Loucy (cell line): ENCODE data around the gene NEK6.

Experiments used
- H2AFZ ChIP-seq: fragments of 200-600 bp; sonication (generic); 2 replicates; pipeline ENCODE4 v1.6.0; 2016; ENCODE audit warnings: antibody characterized with exemption, mild to moderate bottlenecking, low read length, moderate library complexity
- H3F3A ChIP-seq: fragments of 200-600 bp; 2 replicates; pipeline ENCODE4 v1.6.0; 2016; ENCODE audit warnings: antibody characterized with exemption, low read depth, mild to moderate bottlenecking
- H3K27me3 ChIP-seq: fragments of 200-600 bp; sonication (generic); 2 replicates; pipeline ENCODE4 v1.6.1; 2014; ENCODE audit warnings: low read length, mild to moderate bottlenecking; ENCODE audit not compliant: insufficient read depth, poor library complexity, severe bottlenecking
- H3K36me3 ChIP-seq: fragments of 200-600 bp; sonication (generic); 2 replicates; pipeline ENCODE4 v1.6.1; 2016; ENCODE audit warnings: low read length; ENCODE audit not compliant: insufficient read depth
- H3K4me1 ChIP-seq: fragments of 200-600 bp; sonication (generic); 2 replicates; pipeline ENCODE4 v1.5.1; 2014; ENCODE audit warnings: low read length, mild to moderate bottlenecking; ENCODE audit not compliant: insufficient read depth, poor library complexity, severe bottlenecking
- H3K4me2 ChIP-seq: fragments of 200-600 bp; sonication (generic); 2 replicates; pipeline ENCODE4 v1.6.0; 2014; ENCODE audit warnings: antibody characterized with exemption, low read length, low read depth, mild to moderate bottlenecking; ENCODE audit not compliant: poor library complexity, severe bottlenecking
- H3K4me3 ChIP-seq: fragments of 200-600 bp; sonication (generic); 2 replicates; pipeline ENCODE4 v1.5.1; 2014; ENCODE audit warnings: low read length, mild to moderate bottlenecking, mixed read lengths; ENCODE audit not compliant: poor library complexity, severe bottlenecking
- H3K79me2 ChIP-seq: fragments of 200-600 bp; sonication (generic); 2 replicates; pipeline ENCODE4 v1.6.1; 2014; ENCODE audit warnings: low read length; ENCODE audit not compliant: insufficient read depth
- H3K9ac ChIP-seq: fragments of 200-600 bp; sonication (generic); 2 replicates; pipeline ENCODE4 v1.6.0; 2014; ENCODE audit warnings: mild to moderate bottlenecking, low read depth, low read length, moderate library complexity; ENCODE audit not compliant: poor library complexity, severe bottlenecking
- H3K9me2 ChIP-seq: fragments of 200-600 bp; sonication (generic); replicated peaks from 2 replicates; pipeline ENCODE4 v1.6.1; 2016; ENCODE audit warnings: low read depth, low read length, mixed read lengths
- H3K9me3 ChIP-seq: fragments of 200-600 bp; sonication (generic); 2 replicates; pipeline ENCODE4 v1.6.1; 2014; ENCODE audit warnings: mild to moderate bottlenecking, antibody characterized with exemption, low read length, low read depth; ENCODE audit not compliant: insufficient read depth
- H4K20me1 ChIP-seq: fragments of 200-600 bp; sonication (generic); 2 replicates; pipeline ENCODE4 v1.6.0; 2014; ENCODE audit warnings: antibody characterized with exemption, low read length, mild to moderate bottlenecking; ENCODE audit not compliant: insufficient read depth, poor library complexity, severe bottlenecking
- CTCF ChIP-seq: fragments of 200-600 bp; sonication (generic); conservative IDR thresholded peaks from 2 replicates; pipeline ENCODE4 v1.5.1; 2014; ENCODE audit warnings: mild to moderate bottlenecking, antibody characterized with exemption, low read length
- EZH2phosphoT487 ChIP-seq: fragments of 200-600 bp; IDR thresholded peaks from 2 replicates; pipeline ENCODE4 v1.6.1; 2018; ENCODE audit warnings: antibody characterized with exemption, mild to moderate bottlenecking, moderate library complexity, borderline replicate concordance

The NEK6 gene

DNA sequence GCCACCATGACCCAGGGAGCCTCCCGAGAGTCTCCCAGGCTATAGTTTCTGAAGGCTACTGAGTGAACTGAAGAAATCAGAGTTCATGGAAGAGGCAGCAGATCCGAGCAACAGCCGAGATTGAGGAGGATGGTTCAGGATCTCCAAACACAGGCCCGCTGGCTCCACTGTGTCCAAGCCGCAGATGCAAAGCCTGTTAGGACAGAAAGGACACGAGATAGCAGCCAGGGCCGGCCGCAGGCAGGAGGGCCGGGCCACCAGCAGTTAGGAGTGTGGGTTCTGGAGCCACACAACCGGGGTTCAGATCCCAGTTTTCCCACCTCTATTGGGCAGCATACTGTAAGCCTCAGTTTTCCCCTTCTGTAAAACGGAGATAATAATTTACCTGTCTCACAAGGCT lies 27.7 kb downstream of the NEK6 start:
- Histone ChIP-seq H3K27me3 (no peaks in the 10 kb centered on the region), H3K4me1 (no peaks in the 10 kb centered on the region), H2AFZ (no peak overlapping the region), H3K9me2 (no peaks in the 10 kb centered on the region), H3K4me3 (no peak overlapping the region), H3K4me2 (no peak overlapping the region), H3K36me3 (no peaks in the 10 kb centered on the region), H3K79me2 (no peaks in the 10 kb centered on the region), H4K20me1 (no peaks in the 10 kb centered on the region), H3K9ac (no peak overlapping the region), H3F3A (no peaks in the 10 kb centered on the region), H3K9me3 (no peaks in the 10 kb centered on the region)
- TF ChIP-seq CTCF = no peak
- TF ChIP-seq EZH2phosphoT487 = no peak

DNA sequence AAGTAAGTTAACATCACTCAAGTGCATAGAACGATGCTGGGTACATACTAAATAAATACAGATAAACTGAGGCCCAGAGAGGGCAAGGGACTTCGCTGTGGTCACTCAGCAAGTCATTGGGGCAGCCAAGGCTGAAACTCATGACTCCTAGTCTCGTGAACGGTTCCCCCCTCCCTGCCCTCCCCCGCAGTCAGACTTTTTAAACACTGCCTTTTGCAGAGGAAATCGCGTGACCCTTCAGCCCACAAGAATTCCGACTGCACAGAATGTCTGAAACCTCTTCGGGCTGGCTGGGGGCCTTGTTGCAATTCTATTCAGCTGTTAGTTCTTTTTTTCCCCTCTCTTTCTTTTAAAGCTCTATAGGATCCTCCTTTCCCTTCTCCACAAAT lies 28.1 kb downstream of the NEK6 start:
- H3K9me2 ChIP-seq = no peaks in the 10 kb centered on the region
- no peaks in the 10 kb centered on the region for H3F3A ChIP-seq
- H4K20me1 ChIP-seq = no peaks in the 10 kb centered on the region
- H3K27me3 ChIP-seq = no peaks in the 10 kb centered on the region
- H3K79me2 ChIP-seq = no peaks in the 10 kb centered on the region
- TF ChIP-seq EZH2phosphoT487 (no peak), CTCF (no peak)
- no peak overlapping the region for H3K4me3 ChIP-seq
- H3K4me2 ChIP-seq = no peak overlapping the region
- no peaks in the 10 kb centered on the region for H3K4me1 ChIP-seq
- no peaks in the 10 kb centered on the region for H3K9me3 ChIP-seq
- H2AFZ ChIP-seq = no peak overlapping the region
- H3K36me3 ChIP-seq = no peaks in the 10 kb centered on the region
- H3K9ac ChIP-seq = no peak overlapping the region

GRCh38 chr9:124286292-124286931 lies 28.7 kb downstream of the NEK6 start:
- no peaks in the 10 kb centered on the region for H3K4me1 ChIP-seq
- H3K27me3 ChIP-seq = no peaks in the 10 kb centered on the region
- H4K20me1 ChIP-seq = no peaks in the 10 kb centered on the region
- H2AFZ ChIP-seq = no peak overlapping the region
- H3F3A ChIP-seq = no peaks in the 10 kb centered on the region
- TF ChIP-seq CTCF (no peak), EZH2phosphoT487 (no peak)
- no peak overlapping the region for H3K4me2 ChIP-seq
- H3K9ac ChIP-seq = no peak overlapping the region
- no peak overlapping the region for H3K4me3 ChIP-seq
- H3K9me2 ChIP-seq = no peaks in the 10 kb centered on the region
- H3K9me3 ChIP-seq = no peaks in the 10 kb centered on the region
- H3K79me2 ChIP-seq = no peaks in the 10 kb centered on the region
- no peaks in the 10 kb centered on the region for H3K36me3 ChIP-seq
